Smooth muscle cell (in vitro differentiated cells): ENCODE results near the gene PCDH1. TPM values are rescaled to one million over a fixed set of nuclear protein-coding genes. Genes with fewer than 3 reads are reported as not detected.
"Not testable (repeated sequence)": the region's sequence is repeated elsewhere in the genome, so short reads cannot be mapped to it uniquely, and the experiment has no call there.

Experiments
- DNase-seq: peaks from one replicate; lab custom pipeline; 2025; ENCODE audit not compliant: unreplicated experiment; lab: John Stamatoyannopoulos, UW
- H2AFZ ChIP-seq: fragments of 200-600 bp; sonication (generic); 2 replicates; pipeline ENCODE4 v1.6.0; 2016; ENCODE audit warnings: antibody characterized with exemption, low read depth, mild to moderate bottlenecking
- H3F3A ChIP-seq: fragments of 200-600 bp; sonication (generic); 2 replicates; pipeline ENCODE4 v1.6.0; 2017; ENCODE audit warnings: antibody characterized with exemption, low read depth
- H3K27ac ChIP-seq: fragments of 200-600 bp; sonication (generic); 2 replicates; pipeline ENCODE4 v1.5.1; 2016; ENCODE audit warnings: low read depth, mild to moderate bottlenecking
- H3K27me3 ChIP-seq: fragments of 200-600 bp; sonication (generic); 2 replicates; pipeline ENCODE4 v1.6.1; 2016; ENCODE audit warnings: low read depth, mild to moderate bottlenecking
- H3K36me3 ChIP-seq: fragments of 200-600 bp; sonication (generic); 2 replicates; pipeline ENCODE4 v1.5.1; 2016; ENCODE audit warnings: low read depth
- H3K4me1 ChIP-seq: fragments of 200-600 bp; sonication (generic); 2 replicates; pipeline ENCODE4 v1.5.1; 2016; ENCODE audit warnings: low read depth
- H3K4me2 ChIP-seq: fragments of 200-600 bp; sonication (generic); 2 replicates; pipeline ENCODE4 v1.6.0; 2016; ENCODE audit warnings: mild to moderate bottlenecking
- H3K4me3 ChIP-seq: fragments of 200-600 bp; sonication (generic); 2 replicates; pipeline ENCODE4 v1.5.1; 2016; ENCODE audit warnings: mild to moderate bottlenecking
- H3K79me2 ChIP-seq: fragments of 200-600 bp; sonication (generic); 2 replicates; pipeline ENCODE4 v1.6.0; 2016; ENCODE audit warnings: low read depth, mild to moderate bottlenecking
- H3K9ac ChIP-seq: fragments of 200-600 bp; sonication (generic); 2 replicates; pipeline ENCODE4 v1.6.0; 2016; ENCODE audit warnings: low read depth
- H3K9me3 ChIP-seq: fragments of 200-600 bp; sonication (generic); replicated peaks from 2 replicates; pipeline ENCODE4 v1.5.1; 2016; ENCODE audit warnings: low read depth
- H4K20me1 ChIP-seq: fragments of 200-600 bp; sonication (generic); 2 replicates; pipeline ENCODE4 v1.6.0; 2016; ENCODE audit warnings: low read depth
- WGBS: methylation state at CpG from one replicate; pipeline ENCODE4 v1.1.7; 2016; ENCODE audit warnings: low lambda C conversion rate; 5-methylcytosine and 5-hydroxymethylcytosine counted together
- polyA plus RNA-seq: library from polyadenylated mRNA; unstranded; fragments of >200 nt; fragmentation: Nextera tagmentation; extraction: Ambion mirVana; gene quantifications from 2 replicates; pipeline ENCODE4 v1.2.1, GENCODE V29; 2016
- total RNA-seq: library from RNA; depleted of rRNA; stranded (reverse); fragments of >200 nt; gene quantifications from 2 replicates; pipeline ENCODE4 v1.2.3, GENCODE V29; 2014
- TF ChIP-seq, protein P1 (sequence below): fragments of 200-600 bp; sonication (generic); IDR thresholded peaks from 2 replicates; pipeline ENCODE4 v1.5.1; 2017; ENCODE audit warnings: borderline replicate concordance, mild to moderate bottlenecking, antibody characterized with exemption; ENCODE audit not compliant: insufficient read depth, poor library complexity, severe bottlenecking

The PCDH1 gene
- total and polyA plus RNA-seq, 2 experiments from 2014 or later = 2.5 to 14.7 TPM

DNA sequence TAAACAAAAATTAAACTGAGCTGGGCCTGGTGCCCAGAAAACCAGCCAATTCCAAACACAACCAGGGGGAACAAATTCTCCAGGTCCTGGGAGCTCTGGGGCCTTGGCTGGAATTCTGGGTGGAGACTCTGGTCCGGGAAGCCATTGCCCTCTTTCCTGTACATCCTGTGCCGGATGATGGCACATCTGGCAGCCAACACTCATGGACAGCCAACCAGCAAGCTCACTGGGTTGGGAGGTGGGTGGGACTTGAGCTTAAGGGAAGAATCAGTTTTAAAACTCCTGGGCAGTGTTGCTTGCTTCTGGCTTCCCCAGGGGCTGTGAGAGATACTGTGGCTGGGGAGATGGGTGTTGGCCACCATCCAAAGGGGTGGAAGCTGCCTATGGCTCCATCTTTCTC is 56.1 kb downstream of the PCDH1 start:
- Histone ChIP-seq H3K27me3 (no peaks in the 10 kb centered on the region), H3K4me1 (peaks cover 26% of the 10 kb centered on the region), H3K9me3 (no peaks in the 10 kb centered on the region), H4K20me1 (no peaks in the 10 kb centered on the region), H3K9ac (no peak overlapping the region), H2AFZ (no peak overlapping the region), H3K36me3 (no peaks in the 10 kb centered on the region), H3K27ac (peak overlapping the region; percentile 78), H3K4me3 (no peak overlapping the region), H3K4me2 (peak overlapping the region; percentile 26), H3K79me2 (no peaks in the 10 kb centered on the region), H3F3A (no peaks in the 10 kb centered on the region)
- TF ChIP-seq, protein P1, sequence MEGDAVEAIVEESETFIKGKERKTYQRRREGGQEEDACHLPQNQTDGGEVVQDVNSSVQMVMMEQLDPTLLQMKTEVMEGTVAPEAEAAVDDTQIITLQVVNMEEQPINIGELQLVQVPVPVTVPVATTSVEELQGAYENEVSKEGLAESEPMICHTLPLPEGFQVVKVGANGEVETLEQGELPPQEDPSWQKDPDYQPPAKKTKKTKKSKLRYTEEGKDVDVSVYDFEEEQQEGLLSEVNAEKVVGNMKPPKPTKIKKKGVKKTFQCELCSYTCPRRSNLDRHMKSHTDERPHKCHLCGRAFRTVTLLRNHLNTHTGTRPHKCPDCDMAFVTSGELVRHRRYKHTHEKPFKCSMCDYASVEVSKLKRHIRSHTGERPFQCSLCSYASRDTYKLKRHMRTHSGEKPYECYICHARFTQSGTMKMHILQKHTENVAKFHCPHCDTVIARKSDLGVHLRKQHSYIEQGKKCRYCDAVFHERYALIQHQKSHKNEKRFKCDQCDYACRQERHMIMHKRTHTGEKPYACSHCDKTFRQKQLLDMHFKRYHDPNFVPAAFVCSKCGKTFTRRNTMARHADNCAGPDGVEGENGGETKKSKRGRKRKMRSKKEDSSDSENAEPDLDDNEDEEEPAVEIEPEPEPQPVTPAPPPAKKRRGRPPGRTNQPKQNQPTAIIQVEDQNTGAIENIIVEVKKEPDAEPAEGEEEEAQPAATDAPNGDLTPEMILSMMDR = no peak
- DNase-seq = no peak
- WGBS = 88% methylated on average over 2 of the region's 2 CpGs

DNA sequence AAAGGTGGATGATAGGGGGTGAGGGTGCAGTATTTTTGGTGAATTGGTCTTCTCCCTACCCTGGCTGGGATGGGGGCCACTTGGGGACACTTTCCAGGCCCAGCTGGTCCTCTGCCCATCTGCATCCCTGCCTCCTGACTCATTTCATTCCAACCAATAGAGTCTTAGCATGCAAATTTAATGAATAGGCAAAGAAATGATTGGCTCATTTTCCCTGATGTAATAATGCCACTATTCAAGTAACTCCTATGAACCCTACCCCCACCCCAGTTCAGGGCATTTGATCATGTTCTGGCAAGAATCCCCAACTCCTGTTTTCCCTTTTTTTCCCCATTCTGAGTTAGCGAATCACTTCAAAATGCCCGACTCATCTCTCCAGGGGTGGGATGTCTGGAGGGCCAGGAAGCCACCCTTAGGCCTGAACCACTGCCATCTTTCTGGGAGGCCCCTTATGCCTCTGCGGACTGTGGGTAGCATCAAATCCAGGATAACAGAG is 56.7 kb downstream of the PCDH1 start:
- Histone ChIP-seq H4K20me1 (no peaks in the 10 kb centered on the region), H3K4me1 (peaks cover 30% of the 10 kb centered on the region), H3K36me3 (no peaks in the 10 kb centered on the region), H3K27ac (peak overlapping the region; percentile 78), H3K27me3 (no peaks in the 10 kb centered on the region), H3K9me3 (no peaks in the 10 kb centered on the region), H3K79me2 (no peaks in the 10 kb centered on the region), H3K4me2 (peak overlapping the region; percentile 26), H2AFZ (peak overlapping the region; percentile 72), H3F3A (no peaks in the 10 kb centered on the region), H3K4me3 (no peak overlapping the region), H3K9ac (no peak overlapping the region)
- TF ChIP-seq, protein P1 = no peak
- WGBS = 37% methylated on average over 3 of the region's 3 CpGs
- DNase-seq = no peak

DNA sequence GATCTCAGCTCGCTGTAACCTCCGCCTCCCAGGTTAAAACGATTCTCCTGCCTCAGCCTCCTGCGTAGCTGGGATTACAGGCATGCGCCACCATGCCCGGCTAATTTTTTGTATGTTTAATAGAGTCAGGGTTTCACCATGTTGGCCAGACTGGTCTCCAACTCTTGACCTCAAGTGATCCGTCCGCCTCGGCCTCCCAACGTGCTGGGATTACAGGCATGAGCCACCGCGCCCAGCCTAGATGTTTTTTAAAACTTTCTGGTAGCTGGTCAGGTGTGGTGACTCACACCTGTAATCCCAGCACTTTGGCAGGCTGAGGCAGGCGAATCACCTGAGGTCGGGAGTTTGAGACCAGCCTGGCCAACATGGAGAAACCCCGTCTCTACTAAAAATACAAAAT is 57.5 kb downstream of the PCDH1 start:
- peaks cover 35% of the 10 kb centered on the region for H3K4me1 ChIP-seq
- H3K9ac ChIP-seq, H3K79me2 ChIP-seq, H3K36me3 ChIP-seq, H3K9me3 ChIP-seq, H4K20me1 ChIP-seq, DNase-seq, H3K27me3 ChIP-seq, H3K4me2 ChIP-seq, H3F3A ChIP-seq, H2AFZ ChIP-seq, H3K4me3 ChIP-seq, H3K27ac ChIP-seq: not testable (repeated sequence)
- WGBS = 87% methylated on average over 15 of the region's 15 CpGs

DNA sequence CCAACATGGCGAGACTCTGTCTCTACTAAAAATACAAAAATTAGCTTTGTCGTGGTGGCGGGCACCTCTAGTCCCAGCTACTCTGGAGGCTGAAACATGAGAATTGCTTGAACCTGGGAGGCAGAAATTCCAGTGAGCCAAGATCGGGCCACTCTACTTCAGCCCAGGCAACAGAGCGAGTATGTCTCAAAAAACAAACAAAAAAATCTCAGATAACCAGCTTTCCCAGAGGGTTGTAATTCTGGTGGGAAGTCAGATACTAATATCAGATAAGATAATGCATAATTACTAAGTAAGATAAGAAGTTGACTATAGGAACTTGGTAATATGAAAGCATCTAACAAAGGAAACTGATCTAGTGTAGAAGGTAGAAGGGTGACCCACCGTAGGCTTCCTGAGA is 60.6 kb downstream of the PCDH1 start:
- peaks cover 30% of the 10 kb centered on the region for H3K4me1 ChIP-seq
- H3K9me3 ChIP-seq = no peaks in the 10 kb centered on the region
- H2AFZ ChIP-seq = no peak overlapping the region
- H3F3A ChIP-seq = no peaks in the 10 kb centered on the region
- no peaks in the 10 kb centered on the region for H3K79me2 ChIP-seq
- H3K4me3 ChIP-seq = no peak overlapping the region
- H3K27me3 ChIP-seq = no peaks in the 10 kb centered on the region
- DNase-seq = no peak
- H4K20me1 ChIP-seq = no peaks in the 10 kb centered on the region
- H3K4me2 ChIP-seq = no peak overlapping the region
- no peak overlapping the region for H3K27ac ChIP-seq
- no peak overlapping the region for H3K9ac ChIP-seq
- TF ChIP-seq, protein P1 = no peak
- 89% methylated on average over 6 of the region's 6 CpGs for WGBS
- no peaks in the 10 kb centered on the region for H3K36me3 ChIP-seq
